Activated CD4-positive, CD25-positive, alpha-beta regulatory T cell (primary cell): ENCODE measurements around the gene PRPH.
"Not testable (repeated sequence)": the region's sequence is repeated elsewhere in the genome, so short reads cannot be mapped to it uniquely, and the experiment has no call there.

Experiments
- DNase-seq, 4 experiments: peaks; one replicate each; lab custom pipeline; 2025; lab: John Stamatoyannopoulos, UW

PRPH gene

DNA sequence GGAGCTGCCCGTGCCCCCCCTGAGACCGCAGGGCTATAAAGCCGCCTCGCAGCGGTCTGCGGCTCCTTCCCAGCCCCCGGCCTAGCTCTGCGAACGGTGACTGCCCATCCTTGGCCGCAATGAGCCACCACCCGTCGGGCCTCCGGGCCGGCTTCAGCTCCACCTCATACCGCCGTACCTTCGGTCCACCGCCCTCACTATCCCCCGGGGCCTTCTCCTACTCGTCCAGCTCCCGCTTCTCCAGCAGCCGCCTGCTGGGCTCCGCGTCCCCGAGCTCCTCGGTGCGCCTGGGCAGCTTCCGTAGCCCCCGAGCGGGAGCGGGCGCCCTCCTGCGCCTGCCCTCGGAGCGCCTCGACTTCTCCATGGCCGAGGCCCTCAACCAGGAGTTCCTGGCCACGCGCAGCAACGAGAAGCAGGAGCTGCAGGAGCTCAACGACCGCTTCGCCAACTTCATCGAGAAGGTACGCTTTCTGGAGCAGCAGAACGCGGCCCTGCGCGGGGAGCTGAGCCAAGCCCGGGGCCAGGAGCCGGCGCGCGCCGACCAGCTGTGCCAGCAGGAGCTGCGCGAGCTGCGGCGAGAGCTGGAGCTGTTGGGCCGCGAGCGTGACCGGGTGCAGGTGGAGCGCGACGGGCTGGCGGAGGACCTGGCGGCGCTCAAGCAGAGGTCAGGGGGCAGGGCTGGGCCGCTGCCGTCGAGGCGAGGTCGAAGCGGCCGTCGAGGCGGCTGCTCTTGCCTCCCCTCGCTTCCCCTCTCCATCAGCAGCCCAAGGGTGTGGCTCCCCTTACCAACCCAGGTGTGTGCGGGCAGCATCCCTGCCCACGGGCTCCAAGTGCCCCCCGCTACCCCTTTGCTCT is at the start of gene PRPH:
Gene PRPH, plus strand, starts transcription at position 66 of the 855 bp plus-strand sequence. Its CDS starts 54 bp downstream, at position 120.
- DNase-seq, result no peak

DNA sequence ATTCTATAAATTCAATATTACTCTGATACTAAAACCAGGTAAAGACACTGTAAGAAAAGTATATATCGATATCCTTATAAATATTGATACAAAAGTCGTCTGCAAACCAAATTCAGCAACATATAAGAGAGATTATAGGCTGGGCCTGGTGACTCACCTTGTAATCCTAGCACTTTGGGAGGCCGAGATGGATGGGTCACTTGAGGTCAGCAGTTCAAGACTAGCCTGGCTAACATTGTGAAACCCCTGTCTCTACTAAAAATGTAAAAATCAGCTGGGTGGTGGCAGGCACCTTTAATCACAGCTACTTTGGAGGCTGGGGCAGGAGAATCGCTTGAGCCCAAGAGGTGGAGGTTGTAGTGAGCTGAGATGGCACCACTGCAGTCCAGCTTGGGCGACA is 43.6 kb upstream of the PRPH start:
- no peak for DNase-seq

DNA sequence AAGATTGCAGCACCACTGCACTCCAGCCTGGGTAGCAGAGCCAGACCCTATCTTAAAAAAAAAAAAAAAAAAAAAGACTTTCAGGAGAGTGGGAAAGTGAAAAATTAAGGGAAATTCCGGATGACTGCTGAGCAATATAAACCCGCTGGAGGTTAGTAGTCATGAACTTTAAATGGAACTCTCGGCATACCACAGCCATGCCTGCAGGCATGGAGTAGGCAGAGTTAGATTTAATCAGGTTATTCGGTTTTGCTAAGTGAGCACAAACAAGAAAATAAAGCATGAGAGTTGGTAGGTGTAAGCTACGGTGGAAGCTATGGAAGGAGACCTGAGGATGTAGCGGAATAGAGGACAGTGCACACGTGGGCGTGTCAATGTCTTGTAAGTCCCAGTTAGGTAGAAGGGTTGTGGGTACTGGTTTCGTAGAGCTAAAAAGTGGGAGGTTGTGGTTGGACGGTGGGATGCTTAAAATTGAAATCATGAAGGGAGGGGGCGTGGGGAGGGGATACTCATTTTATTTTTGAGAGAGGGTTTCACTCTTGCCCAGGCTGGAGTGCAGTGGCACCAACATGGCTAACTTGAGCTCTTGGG is 41.8 kb upstream of the PRPH start:
- no peak for DNase-seq

- DNase-seq, result not testable (repeated sequence)
These were observed 39.5 kb upstream of the PRPH start for GRCh38 chr12:49255456-49255855.

DNA sequence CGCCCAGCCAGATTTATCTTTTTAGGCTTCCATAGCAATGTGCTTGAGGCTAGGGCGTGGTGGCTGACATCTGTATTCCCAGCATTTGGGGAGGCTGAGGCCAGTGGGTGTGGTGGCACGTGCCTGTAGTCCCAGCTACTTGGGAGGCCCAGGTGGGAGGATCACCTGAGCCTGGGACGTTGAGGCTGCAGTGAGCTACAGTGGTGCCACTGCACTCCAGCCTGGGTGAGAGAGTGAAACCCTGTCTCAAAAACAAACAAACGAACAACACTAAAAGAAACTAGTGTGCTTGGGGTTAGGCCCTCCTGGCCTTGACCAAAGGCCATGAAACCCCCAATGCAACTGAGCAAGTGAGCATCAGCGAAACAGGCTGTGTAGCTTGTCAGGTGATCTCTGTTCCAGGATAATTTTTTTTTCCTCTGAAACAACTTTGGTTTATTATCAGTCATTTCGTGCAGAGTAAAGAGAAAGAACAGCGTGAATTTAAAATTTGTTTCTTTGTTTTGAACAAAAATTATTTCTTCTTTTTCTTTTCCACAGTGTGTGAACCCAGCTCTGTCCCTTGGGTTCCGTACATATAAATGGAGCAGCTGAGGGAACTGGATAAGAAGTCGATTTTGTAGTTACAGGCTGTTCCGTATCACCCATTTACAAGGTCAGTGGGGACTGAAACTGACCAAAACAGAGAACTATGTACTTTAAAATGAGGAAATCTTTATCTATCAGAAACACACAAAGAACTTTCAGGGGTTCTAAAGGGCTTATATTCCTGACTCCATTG is 38.9 kb upstream of the PRPH start:
- DNase-seq, result no peak

- DNase-seq, result not testable (repeated sequence)
These were observed 37.3 kb upstream of the PRPH start for GRCh38 chr12:49257508-49258184.

DNA sequence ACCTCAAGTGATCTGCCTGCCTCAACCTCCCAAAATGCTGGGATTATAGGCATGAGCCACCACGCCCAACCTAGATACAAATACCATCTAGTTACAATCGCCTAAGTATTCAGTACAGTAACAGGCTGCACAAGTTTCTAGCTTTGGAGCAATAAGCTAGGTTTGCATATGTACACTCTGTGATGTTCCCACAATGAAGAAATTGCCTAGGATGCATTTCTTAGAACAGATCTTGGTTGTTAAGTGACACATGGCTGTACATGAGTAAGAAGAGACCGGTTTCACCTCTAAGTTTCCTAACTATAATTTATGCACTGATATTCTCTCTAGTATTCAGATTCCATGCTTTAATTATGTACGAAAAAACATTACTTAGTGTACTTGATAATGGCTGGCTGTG is 35.5 kb upstream of the PRPH start:
- no peak for DNase-seq

GRCh38 chr12:49260166-49260565 is 34.8 kb upstream of the PRPH start:
- no peak for DNase-seq

DNA sequence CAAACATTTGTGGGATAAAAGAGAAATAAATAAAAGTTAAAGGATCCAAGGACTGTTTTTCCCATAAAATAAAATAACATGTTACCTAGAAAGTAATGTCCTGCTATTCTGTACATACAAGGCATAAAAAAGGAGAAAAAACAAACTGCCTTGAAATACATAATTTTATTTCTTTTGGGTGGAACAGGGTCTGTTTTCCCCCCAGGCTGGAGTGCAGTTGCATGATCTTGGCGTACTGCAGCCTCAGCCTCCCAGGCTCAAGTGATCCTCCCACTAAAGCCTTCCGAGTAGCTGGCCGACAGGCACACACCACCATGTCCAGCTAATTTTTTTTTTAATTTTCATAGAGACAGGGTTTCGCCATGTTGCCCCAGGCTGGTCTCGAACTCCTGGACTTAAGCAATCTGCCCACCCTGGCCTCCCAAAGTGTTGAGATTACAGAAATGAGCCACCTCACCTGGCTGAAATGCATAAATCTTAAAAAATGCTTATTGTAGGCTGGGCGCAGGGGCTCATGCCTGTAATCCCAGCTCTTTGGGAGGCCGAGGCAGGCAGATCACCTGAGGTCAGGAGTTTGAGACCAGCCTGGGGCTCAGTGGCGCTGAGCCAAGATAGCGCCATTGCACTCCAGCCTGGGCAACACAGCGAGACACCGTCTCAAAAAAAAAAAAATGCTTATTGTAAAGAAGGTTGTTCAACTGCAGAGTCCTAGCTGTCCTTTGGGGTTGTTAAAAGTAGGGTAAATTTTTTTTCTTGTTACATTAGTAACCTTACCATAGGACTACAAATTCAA is 34.2 kb upstream of the PRPH start:
- no peak for DNase-seq

DNA sequence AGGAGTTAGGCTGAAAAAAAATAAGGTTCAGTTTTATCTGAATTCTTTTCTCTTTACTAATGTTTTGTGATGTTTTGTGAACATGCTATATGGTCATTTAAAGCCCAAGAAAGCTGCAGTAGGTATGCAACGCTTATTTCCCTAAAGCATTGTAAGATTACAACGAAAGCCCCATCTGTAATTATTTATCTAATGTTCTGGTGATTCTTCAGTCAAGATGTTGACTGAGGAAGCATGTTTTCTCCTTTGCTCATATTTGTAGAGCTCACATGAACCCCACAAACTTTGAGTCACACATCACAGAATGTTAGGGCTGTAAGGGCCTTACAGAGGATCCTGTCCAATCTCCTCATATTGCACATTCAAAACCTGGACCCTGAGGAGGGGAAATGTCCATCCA is 33.2 kb upstream of the PRPH start:
- DNase-seq, result no peak

DNA sequence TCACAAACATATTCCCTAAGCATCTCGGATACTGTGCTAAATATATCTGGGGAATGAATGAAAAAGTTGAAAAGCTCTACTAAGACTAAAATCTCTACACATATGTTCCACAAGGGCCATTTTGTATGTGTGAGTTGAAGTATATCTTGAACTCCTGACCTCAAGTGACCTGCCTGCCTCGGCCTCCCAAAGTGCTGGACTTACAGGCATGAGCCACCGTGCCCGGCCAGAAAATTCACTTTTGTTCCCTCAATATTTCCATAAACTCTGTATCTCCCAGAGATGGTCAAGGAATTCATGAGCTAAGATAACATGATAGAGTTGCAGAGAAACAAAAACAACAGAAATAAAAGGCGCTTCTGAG is 31.6 kb upstream of the PRPH start:
- no peak for DNase-seq

- peak in 2 of 4 experiments; percentile 22 to 29 for DNase-seq
These were observed 30.5 kb upstream of the PRPH start for GRCh38 chr12:49264466-49264872.

DNA sequence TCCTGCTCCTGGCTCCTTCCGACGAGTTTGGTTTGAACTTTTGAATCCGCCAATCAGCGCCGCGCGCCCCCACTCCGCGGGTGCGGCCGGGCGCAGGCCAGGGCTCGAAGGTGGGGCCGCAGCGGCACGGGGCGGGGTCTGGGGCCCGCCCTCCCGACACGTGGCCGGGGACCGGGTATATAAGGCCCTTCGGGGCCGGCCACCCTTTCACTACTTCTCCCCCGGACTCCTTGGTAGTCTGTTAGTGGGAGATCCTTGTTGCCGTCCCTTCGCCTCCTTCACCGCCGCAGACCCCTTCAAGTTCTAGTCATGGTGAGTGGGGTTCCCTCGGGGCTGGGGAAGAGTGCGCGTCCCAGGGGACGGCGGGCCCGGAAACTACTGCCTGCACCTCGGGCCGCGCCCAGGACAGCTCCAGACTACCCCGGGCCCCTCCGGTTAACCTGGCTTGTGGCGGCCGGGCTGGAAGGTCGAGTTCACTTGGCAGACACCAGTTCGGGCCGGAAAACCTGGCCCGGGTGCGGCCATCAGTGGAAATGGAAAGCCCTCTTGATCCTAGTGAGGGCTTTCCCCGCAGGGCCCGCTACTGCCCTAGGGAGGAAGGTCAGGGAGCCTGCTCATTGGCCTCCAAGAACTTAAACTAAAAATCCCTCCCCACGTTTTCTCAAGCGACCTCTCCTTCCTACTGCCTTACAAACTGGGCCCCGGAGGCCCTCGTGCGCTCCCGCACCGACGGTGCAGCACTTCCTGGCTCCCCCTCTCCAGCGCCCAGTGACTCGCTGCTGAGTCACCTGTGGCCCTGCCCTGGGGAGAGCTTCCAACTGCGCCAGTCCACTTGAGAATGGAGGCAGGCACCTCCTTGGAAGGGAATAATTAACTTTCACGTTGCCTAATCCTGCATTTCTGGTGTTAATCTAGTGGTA is 29.8 kb upstream of the PRPH start, which contains the start of gene TUBA1C:
Gene TUBA1C, plus strand, starts transcription at position 210 of the 920 bp plus-strand sequence. Its CDS starts 100 bp downstream, at position 310.
- peak; percentile 70 to 86 (median 72) for DNase-seq

- DNase-seq, result not testable (repeated sequence)
These were observed 25.8 kb upstream of the PRPH start for GRCh38 chr12:49269191-49269590.

DNA sequence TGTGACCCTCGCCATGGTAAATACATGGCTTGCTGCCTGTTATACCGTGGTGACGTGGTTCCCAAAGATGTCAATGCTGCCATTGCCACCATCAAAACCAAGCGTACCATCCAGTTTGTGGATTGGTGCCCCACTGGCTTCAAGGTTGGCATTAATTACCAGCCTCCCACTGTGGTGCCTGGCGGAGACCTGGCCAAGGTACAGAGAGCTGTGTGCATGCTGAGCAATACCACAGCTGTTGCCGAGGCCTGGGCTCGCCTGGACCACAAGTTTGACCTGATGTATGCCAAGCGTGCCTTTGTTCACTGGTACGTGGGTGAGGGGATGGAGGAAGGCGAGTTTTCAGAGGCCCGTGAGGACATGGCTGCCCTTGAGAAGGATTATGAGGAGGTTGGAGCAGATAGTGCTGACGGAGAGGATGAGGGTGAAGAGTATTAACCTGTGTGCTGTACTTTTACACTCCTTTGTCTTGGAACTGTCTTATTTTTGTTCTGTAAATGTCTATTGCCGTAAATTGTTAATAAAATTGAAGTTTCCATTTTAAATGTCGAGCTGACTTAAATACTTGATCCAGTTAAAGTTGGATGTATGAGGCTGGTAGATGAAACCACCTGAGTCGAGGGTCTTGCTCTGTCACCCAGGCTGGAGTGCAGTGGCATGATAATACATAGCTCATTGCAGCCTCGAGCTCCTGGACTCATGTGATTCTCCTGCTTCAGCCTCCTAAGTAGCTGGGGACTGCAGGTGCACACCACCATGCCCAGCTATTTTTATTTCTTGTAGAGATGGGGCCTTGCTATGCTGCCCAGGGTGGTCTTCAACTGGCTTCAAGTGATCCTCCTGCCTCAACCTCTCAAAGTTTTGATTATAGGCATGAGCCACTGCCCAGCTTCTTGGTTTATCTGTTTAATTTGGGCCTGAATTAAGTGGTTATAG is 21.9 kb upstream of the PRPH start:
- no peak for DNase-seq

GRCh38 chr12:49273726-49274395 is 21.1 kb upstream of the PRPH start:
- DNase-seq, result no peak

DNA sequence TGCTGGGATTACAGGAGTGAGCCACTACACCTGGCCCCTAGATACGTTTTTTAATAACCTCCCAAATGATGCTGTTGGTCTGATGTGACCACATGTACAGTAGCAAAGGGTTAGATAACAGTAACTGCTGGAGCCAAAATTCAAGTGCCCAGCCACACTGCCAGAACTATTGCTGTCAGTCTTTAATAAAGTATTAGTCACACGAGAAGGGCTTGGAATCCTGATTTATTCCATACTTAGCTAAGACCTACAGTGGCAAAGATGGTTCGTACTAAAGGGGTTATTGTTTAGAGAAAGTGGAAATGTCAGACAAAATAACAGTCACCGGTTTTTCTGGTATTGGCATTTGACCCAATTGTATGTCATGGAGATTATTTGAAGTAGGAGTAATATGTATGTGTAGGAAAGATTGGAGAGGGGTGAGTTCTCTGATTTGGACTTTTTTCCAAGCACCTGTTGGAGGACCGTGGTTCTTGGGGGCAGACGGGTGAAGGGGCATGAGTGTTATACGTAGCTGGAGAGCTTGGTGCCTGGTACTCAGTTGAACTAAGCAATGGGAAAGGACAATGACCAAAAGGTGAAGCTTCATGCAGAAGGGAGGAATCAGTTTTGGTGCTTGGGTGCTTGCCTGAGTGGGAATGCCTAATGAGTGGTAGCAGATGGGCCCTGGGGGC is 20.4 kb upstream of the PRPH start:
- DNase-seq, result no peak
